ENCODE data around the gene ARFIP2. TPM values are rescaled to one million over a fixed set of nuclear protein-coding genes. Genes with fewer than 3 reads are reported as not detected.

ARFIP2 gene
- total and polyA plus RNA-seq, 10 of the 15 experiments (the other 5 are each of a cell fraction or from before 2014, with no cell fraction given) = 11.7 to 59.8 (median 48.0) TPM

DNA sequence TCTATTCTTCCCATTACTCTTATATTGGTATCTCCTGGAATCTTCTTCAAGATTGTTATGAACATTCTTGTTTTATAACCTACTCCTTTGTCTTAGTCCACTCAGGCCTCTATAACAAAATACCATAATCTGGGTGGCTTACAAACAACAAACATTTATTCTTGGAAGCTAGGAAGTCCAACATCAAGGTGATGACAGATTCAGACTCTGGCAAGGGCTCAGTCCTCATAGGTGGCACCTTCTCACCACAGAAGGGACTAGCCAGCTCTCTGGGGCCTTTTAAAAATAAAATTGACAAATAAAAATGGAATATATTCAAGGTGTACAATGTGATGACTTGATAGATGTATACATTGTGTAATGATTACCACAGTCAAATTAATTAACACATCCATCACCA is 35.7 kb upstream of the ARFIP2 start (continued):
- TF ChIP-seq, protein P1, sequence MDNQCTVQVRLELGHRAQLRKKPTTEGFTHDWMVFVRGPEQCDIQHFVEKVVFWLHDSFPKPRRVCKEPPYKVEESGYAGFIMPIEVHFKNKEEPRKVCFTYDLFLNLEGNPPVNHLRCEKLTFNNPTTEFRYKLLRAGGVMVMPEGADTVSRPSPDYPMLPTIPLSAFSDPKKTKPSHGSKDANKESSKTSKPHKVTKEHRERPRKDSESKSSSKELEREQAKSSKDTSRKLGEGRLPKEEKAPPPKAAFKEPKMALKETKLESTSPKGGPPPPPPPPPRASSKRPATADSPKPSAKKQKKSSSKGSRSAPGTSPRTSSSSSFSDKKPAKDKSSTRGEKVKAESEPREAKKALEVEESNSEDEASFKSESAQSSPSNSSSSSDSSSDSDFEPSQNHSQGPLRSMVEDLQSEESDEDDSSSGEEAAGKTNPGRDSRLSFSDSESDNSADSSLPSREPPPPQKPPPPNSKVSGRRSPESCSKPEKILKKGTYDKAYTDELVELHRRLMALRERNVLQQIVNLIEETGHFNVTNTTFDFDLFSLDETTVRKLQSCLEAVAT (IDR thresholded peaks at IDR 0.05) = no peak
- TF ChIP-seq FOXK2 (IDR thresholded peaks at IDR 0.05) (no peak), SRF (IDR thresholded peaks at IDR 0.05; ENCODE audit: low read depth in 2 of 2, low read length in 2 of 2) (no peak), MYC (IDR thresholded peaks at IDR 0.05; ENCODE audit: insufficient read depth, insufficient read length, insufficient replicate concordance, low read length, severe bottlenecking) (no peak), LARP7 (IDR thresholded peaks at IDR 0.05) (no peak)

GRCh38 chr11:6505577-6506240 is 24.6 kb upstream of the ARFIP2 start:
- in situ Hi-C loops (cut with MboI) = no loop called here
- ChIA-PET CTCF (interaction anchor here (0.6 to 7.2 kb wide), 32 partner anchors 11 to 251 kb away, joined by 3 to 177 read pairs (median 5); partner anchors contain the start of genes ARFIP2, HPX, MRPL17 and SMPD1), POLR2A (interaction anchor here (0.9 kb wide), 1 partner anchor 34 kb away, joined by 3 read pairs; no protein-coding TSS in a partner anchor)
- TF ChIP-seq WRNIP1 (IDR thresholded peaks at IDR 0.05; ENCODE audit: borderline replicate concordance, low read depth, low read length) = no peak
- TF ChIP-seq HDGF (IDR thresholded peaks at IDR 0.05) = no peak
- TF ChIP-seq CEBPZ (IDR thresholded peaks at IDR 0.05; ENCODE audit: low read depth, low read length) = no peak
- TF ChIP-seq YY1 (IDR thresholded peaks at IDR 0.05; ENCODE audit: low read depth, low read length) = peak; percentile 74; the same call in 1 of the 2 replicates
- no peak for TF ChIP-seq NRF1 (conservative IDR thresholded peaks at IDR 0.05; ENCODE audit: low read depth, low read length)
- TF ChIP-seq, protein P2, sequence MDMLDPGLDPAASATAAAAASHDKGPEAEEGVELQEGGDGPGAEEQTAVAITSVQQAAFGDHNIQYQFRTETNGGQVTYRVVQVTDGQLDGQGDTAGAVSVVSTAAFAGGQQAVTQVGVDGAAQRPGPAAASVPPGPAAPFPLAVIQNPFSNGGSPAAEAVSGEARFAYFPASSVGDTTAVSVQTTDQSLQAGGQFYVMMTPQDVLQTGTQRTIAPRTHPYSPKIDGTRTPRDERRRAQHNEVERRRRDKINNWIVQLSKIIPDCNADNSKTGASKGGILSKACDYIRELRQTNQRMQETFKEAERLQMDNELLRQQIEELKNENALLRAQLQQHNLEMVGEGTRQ (IDR thresholded peaks at IDR 0.05; ENCODE audit: borderline replicate concordance, low read depth, low read length) = no peak
- TF ChIP-seq PAX8 (IDR thresholded peaks at IDR 0.05) = no peak
- no peak for TF ChIP-seq EZH2 (IDR thresholded peaks at IDR 0.05; ENCODE audit: borderline replicate concordance, control insufficient read depth, low read depth, low read length)
- no peak for TF ChIP-seq MEF2B (IDR thresholded peaks at IDR 0.05; ENCODE audit: partially characterized antibody, poor library complexity, severe bottlenecking)

More at GRCh38 chr11:6505577-6506240, 24.6 kb upstream of the ARFIP2 start:
- SMC1A ChIA-PET (ENCODE audit: uncharacterized antibody, unreplicated experiment) = interaction anchor here (0.7 to 6.8 kb wide), 22 partner anchors 10 to 191 kb away, joined by 3 to 101 read pairs (median 4); partner anchors contain the start of gene HPX
- H3K4me1 ChIP-seq (ENCODE audit: control insufficient read depth, insufficient read depth, low read length) = no peaks in the 10 kb centered on the region
- H3K9ac ChIP-seq (ENCODE audit: control insufficient read depth, insufficient read depth, low read length) = no peak overlapping the region
- H3K4me3 ChIP-seq = no peak overlapping the region
- BruUV-seq (replicated peaks) = no TSS peak
- RAD21 ChIA-PET (ENCODE audit: unreplicated experiment) = interaction anchor here (0.7 to 5.9 kb wide), 4 partner anchors 61 to 127 kb away, joined by 3 to 76 read pairs (median 22); no protein-coding TSS in a partner anchor
- H3K27ac ChIP-seq (ENCODE audit: control insufficient read depth, insufficient read depth) = no peak overlapping the region
- H3K36me3 ChIP-seq (ENCODE audit: control insufficient read depth in 2 of 2, insufficient read depth in 2 of 2, low read length in 1 of 2) = no peaks in the 10 kb centered on the region; a peak in 1 of 4 replicates
- whole genome bisulfite sequencing (ENCODE audit: insufficient coverage, insufficient replicate concordance, low lambda C conversion rate, missing lambda C conversion rate) = 56% methylated on average over 2 of the region's 2 CpGs
- intact Hi-C loops (cut with micrococcal nuclease; ENCODE audit: unreplicated experiment) = loop anchor here (1.0 kb wide), 2 partner anchors 66 to 126 kb away; no protein-coding TSS in a partner anchor
- no peak overlapping the region for H2AFZ ChIP-seq (ENCODE audit: control insufficient read depth, low read depth, low read length)
- no peaks in the 10 kb centered on the region for H3K9me3 ChIP-seq (replicated peaks; ENCODE audit: control insufficient read depth, insufficient read depth, low read length)
- H3K79me2 ChIP-seq (ENCODE audit: control insufficient read depth, insufficient read depth, low read length) = no peaks in the 10 kb centered on the region
- DNase-seq (ENCODE audit: low read depth, low spot score) (no peak), FAIRE-seq (peak; percentile 52), ATAC-seq (peak; percentile 91)
- H3K4me2 ChIP-seq (ENCODE audit: control insufficient read depth, insufficient read depth) = no peak overlapping the region
- no peaks in the 10 kb centered on the region for H3K27me3 ChIP-seq (replicated peaks in 1 of 2; ENCODE audit: control insufficient read depth in 2 of 2, insufficient read depth in 2 of 2, low read length in 1 of 2)
- H4K20me1 ChIP-seq (ENCODE audit: control insufficient read depth, insufficient read depth) = no peaks in the 10 kb centered on the region

Measured in GM12878 (cell line).